ENCODE measurements around the gene PLEKHG4B. TPM values are rescaled to one million over a fixed set of nuclear protein-coding genes. Genes with fewer than 3 reads are reported as not detected.

PLEKHG4B gene
- total RNA-seq, 1 experiment from 2014 or later: 51.4 TPM

DNA sequence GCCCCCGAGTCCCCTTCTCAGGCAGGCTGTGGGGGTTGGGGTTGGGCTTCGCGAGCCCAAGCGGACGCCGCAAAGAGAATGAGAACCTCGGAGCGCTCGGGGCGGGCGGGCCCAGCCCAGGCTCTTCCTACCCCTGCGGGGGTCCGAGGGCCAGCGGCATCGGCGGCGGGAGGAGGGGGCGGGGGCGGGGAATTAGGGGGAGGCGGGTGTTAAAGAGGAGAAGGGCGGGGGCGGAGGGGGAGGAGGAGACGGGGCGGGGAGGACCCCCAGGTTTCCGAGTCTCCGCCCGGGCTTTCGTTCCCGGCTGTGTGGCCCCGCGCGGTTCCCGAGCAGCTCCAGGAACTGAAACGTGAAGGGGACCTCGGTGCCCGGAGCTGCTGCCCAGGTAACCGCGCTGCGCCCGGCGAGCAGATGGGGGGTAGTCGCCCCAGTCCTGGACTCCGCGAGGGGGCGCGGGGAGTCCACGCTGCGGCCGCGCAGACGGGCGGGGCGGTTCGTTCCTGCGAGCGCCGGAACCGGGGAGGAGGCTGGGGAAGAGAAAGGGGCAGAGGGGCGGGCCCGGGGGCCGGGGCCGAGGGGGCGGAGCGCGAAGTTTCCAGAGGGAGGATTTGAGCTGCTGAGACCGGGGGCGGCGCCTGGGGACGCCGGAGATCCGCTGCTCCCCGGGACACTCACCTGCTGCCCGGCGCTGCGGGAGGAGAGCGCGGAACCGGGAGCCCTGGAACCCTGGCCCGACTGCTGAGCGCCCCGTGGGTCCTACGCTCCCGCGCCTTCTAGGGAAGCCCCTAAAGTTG, 38.4 kb upstream of the PLEKHG4B start (continued):
- TF ChIP-seq FOXK1 (CRISPR knock-in tag; IDR thresholded peaks at IDR 0.05): 0 out of 2 replicates have a peak, but pooled peaks have one; percentile 24
- peak; percentile 77; the same call in 1 of the 2 replicates for TF ChIP-seq ZNF423 (CRISPR knock-in tag; IDR thresholded peaks at IDR 0.05)
- TF ChIP-seq NR3C1 (CRISPR knock-in tag; conservative IDR thresholded peaks at IDR 0.05; ENCODE audit: low read depth): no peak
- no peak for TF ChIP-seq SMAD4 (CRISPR knock-in tag; IDR thresholded peaks at IDR 0.05)
- no peak for TF ChIP-seq ZNF219 (CRISPR knock-in tag; IDR thresholded peaks at IDR 0.05; ENCODE audit: borderline replicate concordance)
- no peak for TF ChIP-seq SOX15 (CRISPR knock-in tag; IDR thresholded peaks at IDR 0.05)
- TF ChIP-seq, protein P1, sequence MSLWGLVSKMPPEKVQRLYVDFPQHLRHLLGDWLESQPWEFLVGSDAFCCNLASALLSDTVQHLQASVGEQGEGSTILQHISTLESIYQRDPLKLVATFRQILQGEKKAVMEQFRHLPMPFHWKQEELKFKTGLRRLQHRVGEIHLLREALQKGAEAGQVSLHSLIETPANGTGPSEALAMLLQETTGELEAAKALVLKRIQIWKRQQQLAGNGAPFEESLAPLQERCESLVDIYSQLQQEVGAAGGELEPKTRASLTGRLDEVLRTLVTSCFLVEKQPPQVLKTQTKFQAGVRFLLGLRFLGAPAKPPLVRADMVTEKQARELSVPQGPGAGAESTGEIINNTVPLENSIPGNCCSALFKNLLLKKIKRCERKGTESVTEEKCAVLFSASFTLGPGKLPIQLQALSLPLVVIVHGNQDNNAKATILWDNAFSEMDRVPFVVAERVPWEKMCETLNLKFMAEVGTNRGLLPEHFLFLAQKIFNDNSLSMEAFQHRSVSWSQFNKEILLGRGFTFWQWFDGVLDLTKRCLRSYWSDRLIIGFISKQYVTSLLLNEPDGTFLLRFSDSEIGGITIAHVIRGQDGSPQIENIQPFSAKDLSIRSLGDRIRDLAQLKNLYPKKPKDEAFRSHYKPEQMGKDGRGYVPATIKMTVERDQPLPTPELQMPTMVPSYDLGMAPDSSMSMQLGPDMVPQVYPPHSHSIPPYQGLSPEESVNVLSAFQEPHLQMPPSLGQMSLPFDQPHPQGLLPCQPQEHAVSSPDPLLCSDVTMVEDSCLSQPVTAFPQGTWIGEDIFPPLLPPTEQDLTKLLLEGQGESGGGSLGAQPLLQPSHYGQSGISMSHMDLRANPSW (CRISPR knock-in tag; conservative IDR thresholded peaks at IDR 0.05; ENCODE audit: low read depth): no peak

DNA sequence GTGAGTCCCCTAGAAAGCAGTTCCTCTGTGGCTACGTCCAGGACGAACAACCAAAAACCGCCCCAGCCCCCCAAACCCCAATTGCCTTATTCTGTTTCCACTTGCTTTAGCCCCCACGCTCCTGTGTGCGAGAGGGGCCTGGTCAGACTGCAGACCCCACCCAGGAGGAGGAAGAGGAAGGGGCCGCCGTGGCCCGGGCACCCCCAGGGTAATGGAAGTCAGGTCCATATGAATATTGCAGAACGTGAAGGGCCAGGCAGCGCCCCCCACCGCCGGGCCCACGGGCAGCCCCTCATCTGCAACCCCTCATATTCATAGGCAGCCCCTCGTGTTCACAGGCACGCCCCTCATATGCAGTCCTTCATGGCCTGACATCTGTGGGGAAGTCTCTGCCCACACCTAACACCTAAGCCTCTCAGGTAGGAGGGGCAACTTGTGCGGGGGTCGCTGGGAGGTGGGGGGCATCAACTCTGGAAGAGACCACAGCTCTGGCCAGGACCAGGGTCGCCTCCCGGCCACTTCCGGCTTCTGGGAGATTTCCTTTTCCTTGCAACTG, 37.7 kb upstream of the PLEKHG4B start:
- Mint-ChIP-seq H3K4me3 (peak overlapping the region; percentile 81), H3K27me3 (ENCODE audit: low read depth) (peaks cover 47% of the 10 kb centered on the region), H3K9me3 (no peaks in the 10 kb centered on the region), H3K27ac (no peak overlapping the region), H3K4me1 (peaks cover 33% of the 10 kb centered on the region), H3K36me3 (peaks cover 6% of the 10 kb centered on the region; the same call in 1 of the 2 replicates)
- ATAC-seq (no peak), DNase-seq (ENCODE audit: low spot score) (no peak)
- POLR2A ChIA-PET: interaction anchor here (0.7 to 1.3 kb wide), 2 partner anchors 28 to 50 kb away, joined by 3 to 4 read pairs; no protein-coding TSS in a partner anchor
- TF ChIP-seq JUN (CRISPR knock-in tag; IDR thresholded peaks at IDR 0.05): 0 out of 2 replicates have a peak, but pooled peaks have one; percentile 6
- TF ChIP-seq, protein P2, sequence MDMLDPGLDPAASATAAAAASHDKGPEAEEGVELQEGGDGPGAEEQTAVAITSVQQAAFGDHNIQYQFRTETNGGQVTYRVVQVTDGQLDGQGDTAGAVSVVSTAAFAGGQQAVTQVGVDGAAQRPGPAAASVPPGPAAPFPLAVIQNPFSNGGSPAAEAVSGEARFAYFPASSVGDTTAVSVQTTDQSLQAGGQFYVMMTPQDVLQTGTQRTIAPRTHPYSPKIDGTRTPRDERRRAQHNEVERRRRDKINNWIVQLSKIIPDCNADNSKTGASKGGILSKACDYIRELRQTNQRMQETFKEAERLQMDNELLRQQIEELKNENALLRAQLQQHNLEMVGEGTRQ (CRISPR knock-in tag; IDR thresholded peaks at IDR 0.05): no peak
- CTCF ChIA-PET: interaction anchor here (0.6 to 1.6 kb wide), 7 partner anchors 36 to 165 kb away, joined by 3 to 6 read pairs (median 4); partner anchors contain the start of gene PLEKHG4B

DNA sequence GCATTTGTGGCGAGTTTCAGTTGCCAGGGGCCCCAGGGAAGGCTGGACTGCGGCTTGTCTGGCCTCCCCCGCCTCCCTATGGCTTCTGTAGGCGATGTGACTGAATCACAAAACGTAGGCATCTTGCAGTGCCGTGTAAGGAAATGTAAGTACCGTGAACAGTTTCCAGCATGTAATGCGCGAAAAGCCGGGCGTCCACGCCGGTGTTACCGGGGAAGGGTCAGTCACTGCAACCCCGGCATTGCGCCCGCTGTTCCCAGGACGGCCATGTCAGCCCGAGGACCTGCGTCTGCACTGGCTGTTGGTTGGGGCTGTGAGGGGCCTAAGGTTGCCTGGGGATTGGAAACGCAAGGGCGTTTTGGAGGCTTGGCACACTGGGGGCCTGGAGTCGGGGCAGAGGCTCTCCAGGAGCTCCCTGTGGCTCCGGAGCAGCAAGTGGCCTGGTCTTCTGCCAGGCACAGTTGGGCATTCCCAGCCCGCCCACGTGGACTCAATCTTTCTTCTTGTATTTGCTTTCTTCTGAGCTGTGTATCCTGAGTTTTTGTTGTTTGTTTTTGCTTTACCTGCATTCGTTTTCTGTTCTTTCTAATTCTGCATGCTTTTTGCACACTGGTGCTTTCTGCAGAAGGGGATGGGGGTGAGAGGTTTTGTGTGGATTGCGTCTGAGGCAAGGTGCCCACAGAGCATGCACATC, 36.9 kb upstream of the PLEKHG4B start:
- H3K4me3 Mint-ChIP-seq: peak overlapping the region; percentile 81
- H3K27me3 Mint-ChIP-seq (ENCODE audit: low read depth): peaks cover 39% of the 10 kb centered on the region
- DNase-seq (ENCODE audit: low spot score) (no peak), ATAC-seq (no peak)
- peaks cover 10% of the 10 kb centered on the region; the same call in 1 of the 2 replicates for H3K36me3 Mint-ChIP-seq
- peaks cover 33% of the 10 kb centered on the region for H3K4me1 Mint-ChIP-seq
- ChIA-PET POLR2A (no interaction called here), CTCF (interaction anchor here (1.6 kb wide), 1 partner anchor 133 kb away, joined by 4 read pairs; no protein-coding TSS in a partner anchor)
- no peaks in the 10 kb centered on the region for H3K9me3 Mint-ChIP-seq
- no peak overlapping the region for H3K27ac Mint-ChIP-seq
- TF ChIP-seq ZNF416 (CRISPR knock-in tag; IDR thresholded peaks at IDR 0.05) (no peak), ZBTB21 (CRISPR knock-in tag; IDR thresholded peaks at IDR 0.05; ENCODE audit: borderline replicate concordance) (no peak), EMX1 (CRISPR knock-in tag; IDR thresholded peaks at IDR 0.05) (no peak)
- TF ChIP-seq, protein P3, sequence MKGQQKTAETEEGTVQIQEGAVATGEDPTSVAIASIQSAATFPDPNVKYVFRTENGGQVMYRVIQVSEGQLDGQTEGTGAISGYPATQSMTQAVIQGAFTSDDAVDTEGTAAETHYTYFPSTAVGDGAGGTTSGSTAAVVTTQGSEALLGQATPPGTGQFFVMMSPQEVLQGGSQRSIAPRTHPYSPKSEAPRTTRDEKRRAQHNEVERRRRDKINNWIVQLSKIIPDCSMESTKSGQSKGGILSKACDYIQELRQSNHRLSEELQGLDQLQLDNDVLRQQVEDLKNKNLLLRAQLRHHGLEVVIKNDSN (CRISPR knock-in tag; IDR thresholded peaks at IDR 0.05): no peak
- TF ChIP-seq, protein P4, sequence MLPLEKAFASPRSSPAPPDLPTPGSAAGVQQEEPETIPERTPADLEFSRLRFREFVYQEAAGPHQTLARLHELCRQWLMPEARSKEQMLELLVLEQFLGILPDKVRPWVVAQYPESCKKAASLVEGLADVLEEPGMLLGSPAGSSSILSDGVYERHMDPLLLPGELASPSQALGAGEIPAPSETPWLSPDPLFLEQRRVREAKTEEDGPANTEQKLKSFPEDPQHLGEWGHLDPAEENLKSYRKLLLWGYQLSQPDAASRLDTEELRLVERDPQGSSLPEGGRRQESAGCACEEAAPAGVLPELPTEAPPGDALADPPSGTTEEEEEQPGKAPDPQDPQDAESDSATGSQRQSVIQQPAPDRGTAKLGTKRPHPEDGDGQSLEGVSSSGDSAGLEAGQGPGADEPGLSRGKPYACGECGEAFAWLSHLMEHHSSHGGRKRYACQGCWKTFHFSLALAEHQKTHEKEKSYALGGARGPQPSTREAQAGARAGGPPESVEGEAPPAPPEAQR (CRISPR knock-in tag; IDR thresholded peaks at IDR 0.05): no peak
- TF ChIP-seq, protein P5, sequence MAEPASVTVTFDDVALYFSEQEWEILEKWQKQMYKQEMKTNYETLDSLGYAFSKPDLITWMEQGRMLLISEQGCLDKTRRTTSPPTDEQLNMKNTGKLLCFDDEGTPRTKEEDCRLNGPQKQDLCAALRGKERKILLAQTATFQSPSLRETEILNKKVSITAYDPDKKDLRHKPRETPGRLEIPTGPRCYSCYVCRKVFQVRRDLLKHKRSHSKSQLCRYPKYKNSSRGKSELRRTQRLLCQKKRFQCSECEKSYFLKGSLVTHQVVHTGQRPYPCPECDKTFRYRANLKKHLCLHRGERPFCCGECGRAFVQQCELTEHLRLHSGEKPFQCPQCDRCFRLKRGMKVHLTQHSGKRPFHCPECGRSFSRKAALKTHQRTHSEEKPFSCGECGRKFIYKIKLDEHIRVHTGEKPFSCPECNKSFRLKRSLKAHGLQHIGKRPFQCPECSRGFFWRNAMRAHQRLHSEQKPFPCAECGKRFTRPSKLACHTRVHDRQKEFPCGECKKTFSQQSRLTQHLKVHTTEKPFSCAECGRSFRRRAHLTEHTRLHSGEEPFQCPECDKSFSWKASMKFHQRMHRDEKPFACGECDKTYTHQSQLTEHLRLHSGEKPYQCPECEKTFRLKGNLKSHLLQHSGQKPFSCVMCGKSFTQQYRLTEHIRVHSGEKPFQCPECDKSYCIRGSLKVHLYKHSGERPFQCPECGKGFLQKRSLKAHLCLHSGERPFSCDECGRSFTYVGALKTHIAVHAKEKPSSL (CRISPR knock-in tag; conservative IDR thresholded peaks at IDR 0.05): no peak
- TF ChIP-seq, protein P2 (CRISPR knock-in tag; IDR thresholded peaks at IDR 0.05): no peak
- TF ChIP-seq, protein P6, sequence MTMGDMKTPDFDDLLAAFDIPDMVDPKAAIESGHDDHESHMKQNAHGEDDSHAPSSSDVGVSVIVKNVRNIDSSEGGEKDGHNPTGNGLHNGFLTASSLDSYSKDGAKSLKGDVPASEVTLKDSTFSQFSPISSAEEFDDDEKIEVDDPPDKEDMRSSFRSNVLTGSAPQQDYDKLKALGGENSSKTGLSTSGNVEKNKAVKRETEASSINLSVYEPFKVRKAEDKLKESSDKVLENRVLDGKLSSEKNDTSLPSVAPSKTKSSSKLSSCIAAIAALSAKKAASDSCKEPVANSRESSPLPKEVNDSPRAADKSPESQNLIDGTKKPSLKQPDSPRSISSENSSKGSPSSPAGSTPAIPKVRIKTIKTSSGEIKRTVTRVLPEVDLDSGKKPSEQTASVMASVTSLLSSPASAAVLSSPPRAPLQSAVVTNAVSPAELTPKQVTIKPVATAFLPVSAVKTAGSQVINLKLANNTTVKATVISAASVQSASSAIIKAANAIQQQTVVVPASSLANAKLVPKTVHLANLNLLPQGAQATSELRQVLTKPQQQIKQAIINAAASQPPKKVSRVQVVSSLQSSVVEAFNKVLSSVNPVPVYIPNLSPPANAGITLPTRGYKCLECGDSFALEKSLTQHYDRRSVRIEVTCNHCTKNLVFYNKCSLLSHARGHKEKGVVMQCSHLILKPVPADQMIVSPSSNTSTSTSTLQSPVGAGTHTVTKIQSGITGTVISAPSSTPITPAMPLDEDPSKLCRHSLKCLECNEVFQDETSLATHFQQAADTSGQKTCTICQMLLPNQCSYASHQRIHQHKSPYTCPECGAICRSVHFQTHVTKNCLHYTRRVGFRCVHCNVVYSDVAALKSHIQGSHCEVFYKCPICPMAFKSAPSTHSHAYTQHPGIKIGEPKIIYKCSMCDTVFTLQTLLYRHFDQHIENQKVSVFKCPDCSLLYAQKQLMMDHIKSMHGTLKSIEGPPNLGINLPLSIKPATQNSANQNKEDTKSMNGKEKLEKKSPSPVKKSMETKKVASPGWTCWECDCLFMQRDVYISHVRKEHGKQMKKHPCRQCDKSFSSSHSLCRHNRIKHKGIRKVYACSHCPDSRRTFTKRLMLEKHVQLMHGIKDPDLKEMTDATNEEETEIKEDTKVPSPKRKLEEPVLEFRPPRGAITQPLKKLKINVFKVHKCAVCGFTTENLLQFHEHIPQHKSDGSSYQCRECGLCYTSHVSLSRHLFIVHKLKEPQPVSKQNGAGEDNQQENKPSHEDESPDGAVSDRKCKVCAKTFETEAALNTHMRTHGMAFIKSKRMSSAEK (CRISPR knock-in tag; IDR thresholded peaks at IDR 0.05; ENCODE audit: borderline replicate concordance): no peak

Measured in WTC11 (cell line).